SU-DHL-6 (cell line): Measurements from ENCODE around the gene MINPP1.

Experiments
- CTCF ChIP-seq: fragments of 200-600 bp; sonication (generic); IDR thresholded peaks from one replicate; pipeline ENCODE4 v1.5.1; 2017; ENCODE audit warnings: antibody characterized with exemption, mild to moderate bottlenecking, low read length, moderate library complexity; ENCODE audit not compliant: insufficient read depth, poor library complexity, severe bottlenecking
- EZH2phosphoT487 ChIP-seq: fragments of 200-600 bp; sonication (generic), shearing (Covaris generic); conservative IDR thresholded peaks from 2 replicates; pipeline ENCODE4 v1.6.1; 2018; ENCODE audit warnings: mild to moderate bottlenecking, antibody characterized with exemption, low read length, moderate library complexity, mixed read lengths

GRCh38 chr10:87511526-87511925, 6.8 kb downstream of the MINPP1 start:
- TF ChIP-seq CTCF, result no peak
- no peak for TF ChIP-seq EZH2phosphoT487
